Left lung (tissue), 10 donors: ENCODE measurements around the gene OVCH2. TPM values are rescaled to one million over a fixed set of nuclear protein-coding genes. Genes with fewer than 3 reads are reported as not detected.

Experiments used
- ATAC-seq: fragments of 200-7000 bp; cut with Tn5 transposase; one replicate; pipeline ENCODE4 v1.9.1; 2020; ENCODE audit warnings: moderate library complexity
- DNase-seq, 4 donors: peaks; one replicate each; pipeline ENCODE4 v3.0.0-alpha.2; 2013 to 2020
- H3K27ac ChIP-seq, 2 donors: fragments of 200-600 bp; sonication (generic) in 1 of 2; one replicate each; pipeline versions ENCODE4 v1.5.0 to v1.8.0; 2020 to 2021
- H3K27me3 ChIP-seq, 2 donors: fragments of 200-600 bp; sonication (generic) in 1 of 2; one replicate each; pipeline versions ENCODE4 v1.5.0 to v1.8.0; 2020 to 2021
- H3K36me3 ChIP-seq, 2 donors: fragments of 200-600 bp; sonication (generic) in 1 of 2; one replicate each; pipeline versions ENCODE4 v1.5.0 to v1.8.0; 2020 to 2021
- H3K4me1 ChIP-seq, 2 donors: fragments of 200-600 bp; one replicate each; pipeline ENCODE4 v1.8.0; 2021
- H3K4me3 ChIP-seq, 2 donors: fragments of 200-600 bp; sonication (generic) in 1 of 2; one replicate each; pipeline versions ENCODE4 v1.5.0 to v1.8.0; 2020 to 2021; ENCODE audit warnings: mild to moderate bottlenecking in 1 of 2
- H3K9me3 ChIP-seq, 2 donors: fragments of 200-600 bp; sonication (generic) in 1 of 2; one replicate each; pipeline versions ENCODE4 v1.5.0 to v1.8.0; 2020 to 2021
- intact Hi-C, 2 donors: fragments of 100-400 bp; cut with DNase I; formaldehyde crosslinking; loops; one replicate each; pipeline versions ENCODE4 v1.11.2 to v1.14.2; 2022
- polyA plus RNA-seq, 6 donors: library from polyadenylated mRNA; unstranded; fragments of 120-200 nt; gene quantifications; one replicate each; pipeline ENCODE4 v1.2.1, GENCODE V29; 2013; ENCODE audit not compliant: insufficient read length in 6 of 6
- total RNA-seq, 2 donors: library from RNA; stranded (reverse); fragmentation: NEBNext Ultra II Directional; extraction: Animal tissue kit (Norgen Biotek cat#: 25700); gene quantifications; one replicate each; pipeline ENCODE4 v1.2.1, GENCODE V29; 2021
- TF ChIP-seq, protein P1 (sequence below), 2 donors: fragments of 200-600 bp; sonication (generic) in 1 of 2; IDR thresholded peaks; one replicate each; pipeline versions ENCODE4 v1.5.0 to v1.8.0; 2021; ENCODE audit warnings: antibody characterized with exemption in 2 of 2
- donor health status: DM: no; HTN: yes; CAD: no.
- donor health status: DM: no; HTN: no; CAD: no.

OVCH2 gene
- total and polyA plus RNA-seq, 8 donors, result 0.81 to 8.6 (median 4.9) TPM

DNA sequence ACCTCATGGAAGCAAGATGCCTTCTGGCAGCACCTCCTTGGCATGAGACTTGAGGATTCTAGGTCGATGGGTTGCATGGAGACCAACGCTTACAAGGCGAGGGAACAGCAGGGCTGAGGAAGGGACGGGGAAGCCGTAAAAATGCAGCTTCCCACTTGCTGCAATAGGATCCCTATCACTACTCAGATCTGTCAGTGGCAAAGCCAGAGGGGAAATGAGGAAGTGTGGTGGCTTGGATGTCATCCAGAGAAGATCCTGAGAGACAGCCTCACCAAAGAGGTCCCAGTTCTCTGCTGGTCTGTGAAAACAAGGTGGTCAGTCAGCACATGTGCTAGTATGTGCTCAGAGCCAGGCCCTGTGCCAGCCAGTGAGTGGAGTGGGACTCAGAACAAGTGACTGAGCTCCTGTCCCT lies 55.1 kb downstream of the OVCH2 start:
- Histone ChIP-seq H3K27ac (no peak overlapping the region), H3K36me3 (peaks cover 0 to 71% of the 10 kb centered on the region in 2 donors), H3K4me3 (no peak overlapping the region), H3K27me3 (no peaks in the 10 kb centered on the region), H3K4me1 (no peaks in the 10 kb centered on the region), H3K9me3 (no peaks in the 10 kb centered on the region)
- ATAC-seq (peak; percentile 18), DNase-seq (peak in 1 of 4 donors; percentile 45)
- TF ChIP-seq, protein P1, sequence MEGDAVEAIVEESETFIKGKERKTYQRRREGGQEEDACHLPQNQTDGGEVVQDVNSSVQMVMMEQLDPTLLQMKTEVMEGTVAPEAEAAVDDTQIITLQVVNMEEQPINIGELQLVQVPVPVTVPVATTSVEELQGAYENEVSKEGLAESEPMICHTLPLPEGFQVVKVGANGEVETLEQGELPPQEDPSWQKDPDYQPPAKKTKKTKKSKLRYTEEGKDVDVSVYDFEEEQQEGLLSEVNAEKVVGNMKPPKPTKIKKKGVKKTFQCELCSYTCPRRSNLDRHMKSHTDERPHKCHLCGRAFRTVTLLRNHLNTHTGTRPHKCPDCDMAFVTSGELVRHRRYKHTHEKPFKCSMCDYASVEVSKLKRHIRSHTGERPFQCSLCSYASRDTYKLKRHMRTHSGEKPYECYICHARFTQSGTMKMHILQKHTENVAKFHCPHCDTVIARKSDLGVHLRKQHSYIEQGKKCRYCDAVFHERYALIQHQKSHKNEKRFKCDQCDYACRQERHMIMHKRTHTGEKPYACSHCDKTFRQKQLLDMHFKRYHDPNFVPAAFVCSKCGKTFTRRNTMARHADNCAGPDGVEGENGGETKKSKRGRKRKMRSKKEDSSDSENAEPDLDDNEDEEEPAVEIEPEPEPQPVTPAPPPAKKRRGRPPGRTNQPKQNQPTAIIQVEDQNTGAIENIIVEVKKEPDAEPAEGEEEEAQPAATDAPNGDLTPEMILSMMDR (IDR thresholded peaks at IDR 0.05), result no peak
- intact Hi-C loops, result no loop called here

DNA sequence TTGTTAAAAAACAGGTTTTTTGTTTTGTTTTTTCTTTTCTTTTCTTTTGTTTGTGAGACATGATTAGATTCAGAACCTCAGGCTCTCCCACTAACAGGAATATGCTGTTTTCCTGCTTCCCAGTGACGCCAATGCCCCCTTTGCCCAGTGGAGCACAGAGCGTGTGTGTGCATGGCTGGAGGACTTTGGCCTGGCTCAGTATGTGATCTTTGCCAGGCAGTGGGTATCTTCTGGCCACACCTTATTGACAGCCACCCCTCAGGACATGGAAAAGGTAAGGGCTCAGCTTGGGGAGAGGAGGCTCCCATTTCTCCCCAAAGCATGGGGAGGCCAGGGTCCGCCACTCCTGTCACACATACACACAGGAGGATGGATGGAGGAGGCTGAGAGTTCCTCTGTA lies 58.0 kb downstream of the OVCH2 start:
- H3K27me3 ChIP-seq, result no peaks in the 10 kb centered on the region
- no peak overlapping the region for H3K27ac ChIP-seq
- H3K4me3 ChIP-seq, result no peak overlapping the region
- DNase-seq, result no peak
- intact Hi-C loops, result no loop called here
- no peaks in the 10 kb centered on the region for H3K4me1 ChIP-seq
- ATAC-seq, result no peak
- TF ChIP-seq, protein P1 (IDR thresholded peaks at IDR 0.05), result no peak
- no peaks in the 10 kb centered on the region for H3K9me3 ChIP-seq
- peaks cover 3 to 46% of the 10 kb centered on the region in 2 donors for H3K36me3 ChIP-seq

DNA sequence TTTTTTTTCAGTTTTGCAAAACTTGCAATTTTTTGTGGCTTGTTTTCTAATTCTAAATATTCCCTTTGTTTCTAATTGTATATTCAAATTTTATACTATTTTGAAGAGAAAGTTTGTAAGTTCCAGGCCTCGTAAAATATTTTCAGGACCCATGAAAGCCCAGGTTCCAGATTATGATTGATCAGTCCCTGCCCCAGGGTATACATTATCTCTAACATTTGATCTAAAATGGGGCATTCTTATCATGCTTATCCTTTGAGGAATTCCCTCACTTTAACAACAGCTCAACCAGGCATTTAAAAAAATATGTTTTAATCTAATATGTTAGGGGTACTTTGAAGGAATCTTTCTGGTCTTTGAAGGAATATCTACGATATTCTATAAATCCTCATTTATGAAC lies 59.4 kb downstream of the OVCH2 start:
- ATAC-seq, result no peak
- no peak for DNase-seq
- Histone ChIP-seq H3K36me3 (peaks cover 3 to 40% of the 10 kb centered on the region in 2 donors), H3K4me3 (no peak overlapping the region), H3K4me1 (no peaks in the 10 kb centered on the region), H3K27ac (no peak overlapping the region), H3K9me3 (no peaks in the 10 kb centered on the region), H3K27me3 (no peaks in the 10 kb centered on the region)
- TF ChIP-seq, protein P1 (IDR thresholded peaks at IDR 0.05), result no peak
- intact Hi-C loops, result no loop called here

DNA sequence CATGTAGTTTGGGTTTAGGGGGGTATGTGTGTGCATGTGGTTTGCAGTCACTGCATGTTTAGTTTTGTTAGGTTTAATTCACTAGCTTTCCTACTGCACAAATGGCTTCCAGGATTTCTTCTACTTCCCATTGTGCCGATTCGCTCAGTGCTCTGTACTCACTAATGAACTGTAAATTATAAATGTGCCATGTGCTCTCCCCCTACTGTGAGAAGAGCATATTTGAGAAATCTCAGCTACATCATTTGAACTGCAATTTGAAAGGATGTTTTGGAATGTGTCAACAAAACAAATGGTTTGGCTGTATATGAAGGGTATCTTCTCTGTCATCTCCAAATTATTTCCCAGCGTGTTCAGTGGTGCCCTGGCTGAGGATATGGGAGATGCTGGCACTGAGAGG lies 61.1 kb downstream of the OVCH2 start:
- Histone ChIP-seq H3K36me3 (peaks cover 3 to 43% of the 10 kb centered on the region in 2 donors), H3K4me3 (no peak overlapping the region), H3K4me1 (no peaks in the 10 kb centered on the region), H3K9me3 (no peaks in the 10 kb centered on the region), H3K27ac (no peak overlapping the region), H3K27me3 (no peaks in the 10 kb centered on the region)
- TF ChIP-seq, protein P1 (IDR thresholded peaks at IDR 0.05), result no peak
- ATAC-seq (no peak), DNase-seq (peak in 1 of 4 donors; percentile 11)
- intact Hi-C loops, result no loop called here

DNA sequence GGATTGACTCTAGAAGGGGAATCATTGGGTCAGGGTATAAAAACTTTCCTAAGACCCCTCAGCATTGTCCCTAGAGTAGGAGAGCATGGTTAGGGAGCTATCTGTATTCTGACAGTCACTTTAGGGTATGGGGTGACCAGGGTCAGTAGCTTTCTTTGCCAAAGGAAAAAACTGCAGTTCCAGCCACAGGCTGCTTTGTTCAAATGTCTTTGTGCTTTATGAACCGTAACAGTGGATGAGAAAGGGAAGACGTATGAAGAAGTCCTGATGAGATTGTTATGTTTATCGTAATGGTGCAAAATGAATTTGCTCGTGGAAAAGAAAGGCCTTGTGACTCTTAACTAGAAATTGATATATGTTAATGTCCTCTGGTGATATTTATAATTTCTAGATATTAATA lies 63.0 kb downstream of the OVCH2 start:
- DNase-seq (no peak), ATAC-seq (no peak)
- no peaks in the 10 kb centered on the region for H3K9me3 ChIP-seq
- TF ChIP-seq, protein P1 (IDR thresholded peaks at IDR 0.05), result no peak
- intact Hi-C loops, result no loop called here
- no peak overlapping the region for H3K4me3 ChIP-seq
- no peaks in the 10 kb centered on the region for H3K27me3 ChIP-seq
- no peak overlapping the region for H3K27ac ChIP-seq
- H3K36me3 ChIP-seq, result peaks cover 3 to 25% of the 10 kb centered on the region in 2 donors
- H3K4me1 ChIP-seq, result peaks cover 0 to 7% of the 10 kb centered on the region in 2 donors
